Nephron progenitor cell (in vitro differentiated cells): ENCODE results near the gene SLC22A2.

Source experiments
- DNase-seq: peaks from one replicate; pipeline ENCODE4 v3.0.0; 2021
- H3K27ac Mint-ChIP-seq: 2 replicates; pipeline ENCODE4 v1.8.0; 2021; ENCODE audit warnings: mild to moderate bottlenecking, moderate library complexity, mixed read lengths
- H3K27me3 Mint-ChIP-seq: 2 replicates; pipeline ENCODE4 v1.8.0; 2021; ENCODE audit warnings: mild to moderate bottlenecking, low read depth, mixed read lengths; ENCODE audit not compliant: poor library complexity
- H3K36me3 Mint-ChIP-seq: 2 replicates; pipeline ENCODE4 v1.8.0; 2021; ENCODE audit warnings: low read depth, mixed read lengths
- H3K4me1 Mint-ChIP-seq: 2 replicates; pipeline ENCODE4 v1.8.0; 2021; ENCODE audit warnings: mixed read lengths
- H3K4me3 Mint-ChIP-seq: 2 replicates; pipeline ENCODE4 v1.8.0; 2021; ENCODE audit warnings: mild to moderate bottlenecking, moderate library complexity, mixed read lengths
- H3K9me3 Mint-ChIP-seq: 2 replicates; pipeline ENCODE4 v1.8.0; 2021; ENCODE audit warnings: mild to moderate bottlenecking, moderate library complexity, mixed read lengths
- TF ChIP-seq, protein P1 (sequence below): fragments of 200-600 bp; sonication (generic); IDR thresholded peaks from 2 replicates; pipeline ENCODE4 v1.5.0; 2021; ENCODE audit warnings: antibody characterized with exemption

SLC22A2 gene

DNA sequence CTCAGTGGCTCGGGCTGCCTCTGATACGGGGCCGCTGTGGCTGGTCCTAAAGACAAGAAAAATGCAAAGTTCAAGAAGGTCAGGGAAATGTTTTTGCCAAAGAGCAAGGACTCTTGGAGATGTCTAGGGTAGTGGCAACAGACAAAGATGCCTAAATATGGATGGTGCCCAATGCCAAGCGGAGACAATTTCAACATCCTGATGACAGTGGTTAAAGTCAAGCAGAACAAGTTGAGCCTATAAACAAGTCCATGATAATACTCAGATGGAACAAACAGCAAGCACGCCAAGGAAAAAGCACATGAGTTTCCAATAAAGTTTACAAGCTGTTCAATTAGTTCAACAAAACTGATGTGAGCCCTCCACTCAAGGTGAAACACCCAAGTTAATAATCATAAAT is 85.9 kb downstream of the SLC22A2 start:
- Mint-ChIP-seq H3K9me3 (peaks cover under 1% of the 10 kb centered on the region), H3K27me3 (peaks cover 13% of the 10 kb centered on the region), H3K4me3 (no peak overlapping the region), H3K4me1 (peaks cover 38% of the 10 kb centered on the region), H3K36me3 (no peaks in the 10 kb centered on the region), H3K27ac (peak overlapping the region; percentile 50)
- TF ChIP-seq, protein P1, sequence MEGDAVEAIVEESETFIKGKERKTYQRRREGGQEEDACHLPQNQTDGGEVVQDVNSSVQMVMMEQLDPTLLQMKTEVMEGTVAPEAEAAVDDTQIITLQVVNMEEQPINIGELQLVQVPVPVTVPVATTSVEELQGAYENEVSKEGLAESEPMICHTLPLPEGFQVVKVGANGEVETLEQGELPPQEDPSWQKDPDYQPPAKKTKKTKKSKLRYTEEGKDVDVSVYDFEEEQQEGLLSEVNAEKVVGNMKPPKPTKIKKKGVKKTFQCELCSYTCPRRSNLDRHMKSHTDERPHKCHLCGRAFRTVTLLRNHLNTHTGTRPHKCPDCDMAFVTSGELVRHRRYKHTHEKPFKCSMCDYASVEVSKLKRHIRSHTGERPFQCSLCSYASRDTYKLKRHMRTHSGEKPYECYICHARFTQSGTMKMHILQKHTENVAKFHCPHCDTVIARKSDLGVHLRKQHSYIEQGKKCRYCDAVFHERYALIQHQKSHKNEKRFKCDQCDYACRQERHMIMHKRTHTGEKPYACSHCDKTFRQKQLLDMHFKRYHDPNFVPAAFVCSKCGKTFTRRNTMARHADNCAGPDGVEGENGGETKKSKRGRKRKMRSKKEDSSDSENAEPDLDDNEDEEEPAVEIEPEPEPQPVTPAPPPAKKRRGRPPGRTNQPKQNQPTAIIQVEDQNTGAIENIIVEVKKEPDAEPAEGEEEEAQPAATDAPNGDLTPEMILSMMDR, result no peak
- DNase-seq, result no peak

DNA sequence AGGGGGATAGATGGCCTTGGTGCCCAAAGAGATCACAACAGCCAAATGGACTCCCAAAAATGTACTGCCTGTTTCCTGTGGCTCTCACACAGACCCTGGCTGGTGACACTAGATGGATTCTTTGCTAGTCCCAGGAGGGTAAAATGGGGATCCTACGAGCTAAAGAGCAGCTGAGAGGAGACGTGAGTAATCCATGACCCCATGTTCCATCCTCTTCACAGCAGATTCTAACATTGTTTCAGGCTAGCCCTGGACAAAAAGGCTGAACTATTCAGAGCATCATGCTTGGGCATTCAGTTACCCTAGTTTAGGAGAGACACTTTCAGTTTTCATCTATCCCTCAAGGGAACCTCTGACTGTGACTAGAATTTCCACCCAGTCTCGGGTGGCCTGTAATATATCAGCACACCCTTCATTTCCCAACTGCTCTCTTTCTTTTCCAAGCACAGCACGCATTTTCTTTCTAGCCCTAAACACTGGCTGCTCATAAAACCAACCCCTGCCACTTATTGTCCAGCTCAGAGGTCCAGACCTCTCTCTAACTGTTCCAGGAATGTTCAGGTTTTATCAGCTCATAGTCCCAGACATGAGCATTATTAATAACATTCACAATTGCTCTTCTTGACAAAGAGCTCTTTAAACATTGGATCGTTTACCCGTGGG is 88.5 kb downstream of the SLC22A2 start:
- no peak overlapping the region for H3K4me3 Mint-ChIP-seq
- H3K27ac Mint-ChIP-seq, result peak overlapping the region; percentile 64
- peaks cover 20% of the 10 kb centered on the region for H3K9me3 Mint-ChIP-seq
- H3K4me1 Mint-ChIP-seq, result peaks cover 50% of the 10 kb centered on the region
- no peak for DNase-seq
- H3K27me3 Mint-ChIP-seq, result peaks cover 15% of the 10 kb centered on the region
- H3K36me3 Mint-ChIP-seq, result no peaks in the 10 kb centered on the region
- TF ChIP-seq, protein P1, result no peak

DNA sequence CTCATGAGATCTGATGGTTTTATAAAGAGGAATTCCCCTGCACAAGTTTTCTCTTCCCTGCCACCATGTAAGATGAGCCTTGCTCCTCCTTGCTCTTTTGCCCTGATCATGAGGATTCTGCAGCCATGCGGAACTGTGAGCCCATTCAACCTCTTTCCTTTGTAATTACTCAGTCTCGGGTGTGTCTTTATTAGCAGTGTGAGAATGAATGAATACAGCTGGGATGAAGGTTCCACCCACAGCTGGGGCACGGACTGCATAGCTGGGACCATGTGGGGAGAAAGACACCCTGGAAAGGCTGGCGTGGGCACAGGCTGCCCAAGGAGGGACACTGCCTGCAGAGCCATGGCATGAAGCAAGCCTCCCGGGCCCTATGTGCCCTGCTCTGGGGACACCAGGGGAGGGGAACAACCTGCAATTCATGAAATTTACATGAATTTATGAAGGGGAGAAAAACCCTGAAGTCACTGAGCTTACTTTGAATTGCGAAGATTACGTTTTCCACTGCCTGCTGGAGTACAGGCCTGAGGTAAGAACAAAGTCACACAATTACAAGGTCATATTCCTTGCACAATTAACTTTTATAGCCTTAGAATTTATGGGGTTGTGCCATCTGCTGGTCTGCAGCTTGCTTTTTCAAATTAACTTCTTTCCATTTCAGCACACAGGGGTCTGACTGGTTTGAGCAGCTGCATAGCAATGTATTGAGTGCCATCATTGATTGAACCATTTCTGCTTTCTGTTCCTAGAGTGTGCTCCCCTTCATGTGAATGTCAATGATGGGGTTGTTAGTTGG is 90.8 kb downstream of the SLC22A2 start:
- TF ChIP-seq, protein P1, result no peak
- peak overlapping the region; percentile 64 for H3K27ac Mint-ChIP-seq
- H3K27me3 Mint-ChIP-seq, result peaks cover 10% of the 10 kb centered on the region
- peak overlapping the region; percentile 37 for H3K4me3 Mint-ChIP-seq
- H3K9me3 Mint-ChIP-seq, result peaks cover 29% of the 10 kb centered on the region
- DNase-seq, result peak; percentile 15
- no peaks in the 10 kb centered on the region for H3K36me3 Mint-ChIP-seq
- H3K4me1 Mint-ChIP-seq, result peaks cover 39% of the 10 kb centered on the region
